OCI-LY7 (cell line): ENCODE results near the gene POFUT1.

Source experiments
- EZH2phosphoT487 ChIP-seq: fragments of 200-600 bp; sonication (generic); IDR thresholded peaks from 2 replicates; pipeline ENCODE4 v1.6.1; 2018; ENCODE audit warnings: low read depth, borderline replicate concordance, mild to moderate bottlenecking, mixed run types, antibody characterized with exemption, low read length, moderate library complexity, mixed read lengths
- TF ChIP-seq, protein P1 (sequence below): fragments of 200-600 bp; sonication (generic); conservative IDR thresholded peaks from 2 replicates; pipeline ENCODE4 v1.5.1; 2014; ENCODE audit warnings: mild to moderate bottlenecking, antibody characterized with exemption, low read length, moderate library complexity, mixed read lengths

- TF ChIP-seq, protein P1, sequence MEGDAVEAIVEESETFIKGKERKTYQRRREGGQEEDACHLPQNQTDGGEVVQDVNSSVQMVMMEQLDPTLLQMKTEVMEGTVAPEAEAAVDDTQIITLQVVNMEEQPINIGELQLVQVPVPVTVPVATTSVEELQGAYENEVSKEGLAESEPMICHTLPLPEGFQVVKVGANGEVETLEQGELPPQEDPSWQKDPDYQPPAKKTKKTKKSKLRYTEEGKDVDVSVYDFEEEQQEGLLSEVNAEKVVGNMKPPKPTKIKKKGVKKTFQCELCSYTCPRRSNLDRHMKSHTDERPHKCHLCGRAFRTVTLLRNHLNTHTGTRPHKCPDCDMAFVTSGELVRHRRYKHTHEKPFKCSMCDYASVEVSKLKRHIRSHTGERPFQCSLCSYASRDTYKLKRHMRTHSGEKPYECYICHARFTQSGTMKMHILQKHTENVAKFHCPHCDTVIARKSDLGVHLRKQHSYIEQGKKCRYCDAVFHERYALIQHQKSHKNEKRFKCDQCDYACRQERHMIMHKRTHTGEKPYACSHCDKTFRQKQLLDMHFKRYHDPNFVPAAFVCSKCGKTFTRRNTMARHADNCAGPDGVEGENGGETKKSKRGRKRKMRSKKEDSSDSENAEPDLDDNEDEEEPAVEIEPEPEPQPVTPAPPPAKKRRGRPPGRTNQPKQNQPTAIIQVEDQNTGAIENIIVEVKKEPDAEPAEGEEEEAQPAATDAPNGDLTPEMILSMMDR = no peak
- no peak for TF ChIP-seq EZH2phosphoT487
These were observed 8.7 kb upstream of the POFUT1 start for GRCh38 chr20:32199006-32199405.
